ENCODE measurements around the gene SERPINE2.
A peak's percentile ranks its signal among the peaks of the same experiment; 100 is the strongest.
"Not testable (repeated sequence)": the region's sequence is repeated elsewhere in the genome, so short reads cannot be mapped to it uniquely, and the experiment has no call there.

Gene SERPINE2

DNA sequence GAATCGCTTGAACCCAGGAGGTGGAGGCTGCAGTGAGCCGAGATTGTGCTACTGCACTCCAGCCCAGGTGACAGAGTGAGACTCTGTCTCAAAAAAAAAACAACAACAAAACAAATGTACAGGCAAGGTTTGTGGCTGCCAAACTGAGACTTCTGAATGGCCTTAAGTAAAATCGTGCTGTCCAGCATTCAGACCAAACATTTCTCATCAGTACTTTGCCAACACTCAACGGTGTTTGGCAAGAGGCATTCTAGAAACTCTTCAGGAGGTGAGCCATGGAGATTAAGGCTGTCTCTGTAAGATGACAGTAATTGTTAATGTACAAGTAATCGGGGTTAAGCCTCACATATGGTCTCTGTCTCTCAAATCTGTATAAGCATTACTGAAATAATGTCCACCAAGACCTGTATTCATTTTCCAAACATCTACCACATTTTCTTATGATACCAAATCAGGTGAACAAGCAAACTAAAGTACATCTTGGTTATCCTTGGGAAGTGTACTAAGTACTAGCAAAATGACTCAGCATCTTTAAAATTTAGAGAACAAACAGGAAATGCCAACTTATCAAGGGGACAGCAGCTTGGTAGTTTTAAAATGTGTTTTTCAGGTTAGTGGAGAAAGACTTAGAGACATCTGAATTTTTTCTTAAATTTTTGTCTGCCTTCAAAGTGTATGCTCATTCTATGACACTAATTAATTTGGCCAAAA is 29.3 kb downstream of the SERPINE2 start:
- no peak for DNase-seq

- DNase-seq: no peak
Observed at GRCh38 chr2:224008702-224009261, 30.3 kb downstream of the SERPINE2 start.

DNA sequence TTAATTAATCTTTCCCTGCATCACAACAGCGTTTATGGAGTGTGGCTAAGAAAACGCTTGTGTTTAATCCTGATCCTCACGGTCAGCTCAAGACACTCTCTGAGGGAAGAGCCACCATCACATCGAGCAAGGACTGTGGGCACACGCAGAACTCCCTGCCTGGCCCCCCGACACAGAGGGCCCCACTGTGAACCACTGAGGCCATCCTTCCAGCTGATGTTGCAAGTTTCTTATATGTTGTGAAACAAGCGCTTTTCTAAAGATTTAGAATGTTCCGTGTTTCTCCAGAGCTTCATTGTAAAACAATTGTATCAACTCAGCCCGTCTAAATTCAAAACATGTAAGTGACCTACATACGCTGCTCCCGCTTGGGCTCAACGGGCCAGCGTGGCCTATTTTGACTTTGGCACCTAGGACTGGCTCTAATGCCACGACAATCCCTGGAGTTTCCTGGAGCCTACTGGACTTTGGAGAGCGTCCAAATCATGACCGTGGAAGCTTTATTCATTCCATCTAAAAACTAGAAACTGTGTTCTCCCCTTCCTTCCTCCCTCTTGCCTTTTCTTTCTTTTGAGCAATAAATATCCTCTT is 34.9 kb downstream of the SERPINE2 start:
- DNase-seq: no peak

DNA sequence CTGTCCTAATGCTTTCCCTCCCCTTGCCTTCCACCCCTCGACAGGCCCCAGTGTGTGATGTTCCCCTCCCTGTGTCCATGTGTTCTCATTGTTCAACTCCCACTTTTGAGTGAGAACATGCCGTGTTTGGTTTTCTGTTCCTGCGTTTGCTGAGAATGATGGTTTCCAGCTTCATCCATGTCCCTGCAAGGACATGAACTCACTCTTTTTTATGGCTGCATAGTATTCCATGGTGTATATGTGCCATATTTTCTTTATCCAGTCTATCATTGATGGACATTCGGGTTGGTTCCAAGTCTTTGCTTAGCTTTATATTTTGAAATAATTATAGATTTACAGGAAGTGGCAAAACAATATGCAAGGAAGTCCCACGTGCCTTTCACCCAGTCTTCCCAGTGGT is 38.4 kb downstream of the SERPINE2 start:
- DNase-seq: not testable (repeated sequence)

DNA sequence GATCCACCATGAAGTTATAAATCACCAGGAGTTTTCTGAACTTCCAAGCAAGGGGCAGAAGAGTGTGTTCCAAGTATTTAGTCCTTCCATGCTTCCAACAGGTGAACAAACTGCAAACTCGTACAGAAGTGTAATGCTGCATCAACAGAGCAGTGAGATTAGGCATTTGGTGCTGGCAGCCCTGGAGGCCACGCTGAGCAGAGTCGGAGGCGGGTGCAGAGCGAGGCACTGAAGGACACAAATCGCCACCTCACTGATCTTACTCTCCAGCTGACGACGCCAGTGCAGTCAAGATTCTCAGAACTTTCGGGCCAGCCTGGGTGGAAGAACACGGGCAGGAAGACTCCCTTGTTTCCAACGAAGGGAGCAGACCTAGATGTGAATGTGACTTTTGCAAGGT is 39.2 kb downstream of the SERPINE2 start:
- DNase-seq: no peak

- no peak for DNase-seq
Observed at GRCh38 chr2:223998948-223999347, 40.1 kb downstream of the SERPINE2 start.

DNA sequence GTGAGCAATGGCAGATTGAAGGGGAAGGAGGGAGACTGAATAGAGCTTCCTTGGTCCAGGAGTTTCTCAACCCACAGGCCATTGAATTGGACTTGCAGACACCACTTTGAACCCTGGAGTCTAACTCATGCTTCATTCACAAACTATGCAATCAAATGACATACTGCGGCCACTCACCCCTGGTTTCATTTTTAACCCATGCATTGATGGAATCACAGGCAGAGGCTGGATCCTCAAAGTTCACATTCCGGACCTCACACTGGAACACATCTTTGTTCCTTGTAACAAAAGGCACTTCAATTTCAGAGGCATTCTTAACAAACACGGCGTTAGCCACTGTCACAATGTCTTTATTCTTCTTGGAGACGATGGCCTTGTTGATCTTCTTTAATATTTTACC is 41.1 kb downstream of the SERPINE2 start:
- no peak for DNase-seq

DNA sequence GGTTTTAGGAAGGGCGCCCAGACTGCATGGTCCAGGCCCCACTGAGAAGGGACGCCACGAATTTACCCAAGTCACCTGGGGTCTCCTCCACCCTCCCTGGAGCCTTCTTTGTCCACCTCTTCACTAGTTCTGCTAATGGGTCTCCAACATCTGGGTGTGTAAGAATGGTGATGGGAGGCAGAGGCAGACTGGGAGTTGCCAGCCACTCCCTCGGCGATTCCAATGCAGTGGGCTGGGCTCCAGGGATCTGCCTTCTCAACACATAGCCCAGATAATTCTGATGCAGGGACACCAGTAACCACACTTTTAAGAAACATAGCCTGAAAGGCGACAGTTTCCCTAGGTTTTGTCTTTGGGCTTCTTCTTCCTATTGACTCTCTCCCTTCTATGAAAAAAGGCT is 42.7 kb downstream of the SERPINE2 start:
- no peak for DNase-seq

- DNase-seq: no peak
Observed at GRCh38 chr2:223995569-223995968, 43.5 kb downstream of the SERPINE2 start.

DNA sequence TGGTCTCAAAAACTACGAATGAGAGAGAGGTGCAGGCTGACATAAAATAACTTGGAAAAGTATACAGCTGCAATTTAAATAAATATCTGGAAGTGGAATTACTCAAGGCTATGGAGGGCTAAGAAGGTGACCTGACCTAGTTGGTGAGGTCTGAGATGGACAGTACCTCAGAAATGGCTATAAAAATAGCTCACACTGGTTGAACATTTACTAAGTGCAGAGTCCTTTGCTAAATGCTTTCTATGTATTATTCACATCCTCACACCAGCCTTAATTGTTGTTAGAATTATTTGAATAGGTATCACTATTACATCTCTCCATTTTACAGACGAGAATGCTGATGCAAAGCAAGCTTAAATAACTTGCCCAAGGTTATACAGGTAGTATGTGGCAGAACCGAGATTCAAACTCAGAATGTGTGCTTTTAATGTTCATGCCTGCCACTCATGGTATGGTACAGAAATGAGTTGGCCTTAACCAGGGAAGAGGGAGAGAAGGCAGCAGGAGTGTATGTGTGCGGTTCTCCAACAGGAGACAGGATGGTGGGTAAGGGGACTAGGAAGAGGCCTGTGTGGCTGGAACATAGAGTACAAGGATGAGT is 44.4 kb downstream of the SERPINE2 start:
- DNase-seq: no peak

DNA sequence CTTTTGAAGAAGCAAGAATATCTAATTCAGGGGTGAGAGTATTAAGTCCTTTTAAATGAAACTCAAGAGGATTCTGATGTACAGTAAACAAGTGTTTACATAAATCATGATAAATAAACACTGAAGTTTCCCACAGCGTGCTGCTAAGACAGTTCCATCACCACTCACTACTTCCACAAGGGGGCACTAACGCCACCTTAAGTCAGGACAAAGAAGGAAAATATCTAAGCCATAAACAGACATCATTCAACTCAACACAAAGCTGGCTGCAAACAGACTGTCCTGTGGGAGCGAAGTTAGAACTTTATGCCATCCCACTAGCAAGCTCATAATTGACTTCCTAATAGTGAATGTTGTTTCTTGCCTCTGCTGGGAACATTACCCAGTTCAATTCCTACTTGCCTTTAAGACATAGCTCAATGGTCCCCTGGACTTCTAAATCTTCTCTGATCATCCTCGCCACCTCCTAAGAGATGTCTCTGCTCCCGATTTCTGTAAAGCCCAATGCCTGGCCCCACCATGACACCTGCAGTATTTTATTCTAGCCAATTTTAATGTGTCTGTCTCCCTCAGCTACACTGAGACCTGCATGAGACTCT is 45.4 kb downstream of the SERPINE2 start:
- peak; percentile 25 for DNase-seq

- no peak for DNase-seq
Observed at GRCh38 chr2:223991611-223992010, 47.5 kb downstream of the SERPINE2 start.

DNA sequence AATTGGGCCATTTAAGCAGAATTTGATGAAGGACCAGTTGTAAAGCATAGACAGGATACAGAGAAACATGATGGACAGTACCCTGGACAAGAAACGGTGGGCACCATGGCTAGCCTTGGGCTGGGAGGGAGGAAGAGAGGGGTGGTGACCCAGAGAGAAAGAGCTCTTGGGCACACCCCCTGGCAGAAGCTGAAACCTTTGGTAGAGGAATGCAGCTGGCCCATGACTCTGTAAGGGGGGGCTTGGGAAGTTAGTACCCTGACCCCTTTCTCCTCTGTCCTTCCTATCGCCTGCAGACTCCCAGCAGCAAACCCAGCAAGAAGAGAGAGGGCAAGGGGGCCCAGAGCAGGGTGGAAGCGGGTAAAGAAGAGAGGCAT is 49.2 kb downstream of the SERPINE2 start:
- DNase-seq: no peak

- no peak for DNase-seq
Observed at GRCh38 chr2:223989206-223989855, 49.8 kb downstream of the SERPINE2 start.

- DNase-seq: no peak
Observed at GRCh38 chr2:223981241-223981640, 57.8 kb downstream of the SERPINE2 start.

DNA sequence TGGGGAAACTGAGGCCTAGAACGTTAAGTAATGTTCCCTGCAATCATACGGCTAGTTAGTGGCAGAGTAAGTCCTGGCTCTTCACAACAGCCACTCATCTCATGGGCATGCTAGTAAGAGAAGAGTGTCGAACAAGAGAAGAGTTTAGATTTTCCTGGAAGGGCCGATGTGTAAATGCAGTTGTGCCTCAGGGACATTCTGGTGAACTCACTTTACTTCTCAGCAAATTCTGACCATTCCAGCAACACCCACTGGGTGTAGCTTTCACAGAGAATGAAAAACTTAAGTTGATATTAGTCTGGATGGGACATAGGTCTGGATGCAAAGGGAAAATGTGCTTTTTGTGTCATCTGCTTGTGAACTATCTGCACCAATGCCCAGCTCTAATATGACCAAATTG is 58.3 kb downstream of the SERPINE2 start:
- DNase-seq: no peak

- no peak for DNase-seq
Observed at GRCh38 chr2:223980397-223980735, 58.7 kb downstream of the SERPINE2 start.

- no peak for DNase-seq
Observed at GRCh38 chr2:223979730-223980396, 59.2 kb downstream of the SERPINE2 start.

DNA sequence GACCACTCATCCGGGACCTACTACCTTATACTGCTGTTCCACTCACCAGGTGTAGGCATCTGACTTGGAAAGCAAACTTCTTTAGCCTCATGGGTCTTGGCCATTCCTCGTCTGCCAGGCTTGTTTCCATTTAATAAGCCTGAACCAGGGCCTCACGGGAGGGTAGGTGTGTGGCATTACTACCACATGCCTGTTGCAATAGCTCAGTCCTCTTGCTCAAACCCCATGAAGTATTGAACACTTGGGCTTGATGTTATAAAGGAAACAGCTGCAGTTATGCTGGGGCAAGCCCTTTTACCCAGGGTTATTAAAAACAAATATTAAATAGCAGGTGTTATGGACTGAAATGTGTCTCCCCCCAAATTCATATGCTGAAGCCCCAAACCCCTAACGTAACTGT is 60.6 kb downstream of the SERPINE2 start:
- DNase-seq: no peak

DNA sequence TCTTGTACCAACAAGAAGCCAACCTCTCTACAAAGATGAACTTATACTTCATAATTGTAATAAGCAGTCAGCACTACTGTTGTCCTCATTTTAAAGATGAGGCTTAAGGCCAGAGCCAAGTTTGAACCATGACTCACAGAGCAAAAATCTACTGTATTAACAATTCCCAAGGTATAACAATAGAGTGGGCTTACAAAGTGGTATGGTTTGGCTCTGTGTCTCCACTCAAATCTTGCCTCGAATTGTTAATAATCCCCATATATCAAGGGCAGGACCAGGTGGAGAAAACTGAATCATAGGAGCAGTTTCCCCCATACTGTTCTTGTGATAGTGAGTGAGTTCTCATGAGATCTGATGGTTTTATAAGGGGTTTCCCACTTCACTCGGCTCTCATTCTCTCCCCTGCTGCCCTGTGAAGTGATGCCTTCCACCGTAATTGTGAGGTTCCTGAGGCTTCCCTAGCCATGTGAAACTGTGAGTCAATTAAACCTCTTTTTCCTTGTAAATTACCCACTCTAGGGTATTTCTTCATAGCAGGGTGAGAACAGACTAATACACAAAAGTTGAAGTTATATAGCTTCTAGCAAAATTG is 62.4 kb downstream of the SERPINE2 start:
- DNase-seq: no peak

DNA sequence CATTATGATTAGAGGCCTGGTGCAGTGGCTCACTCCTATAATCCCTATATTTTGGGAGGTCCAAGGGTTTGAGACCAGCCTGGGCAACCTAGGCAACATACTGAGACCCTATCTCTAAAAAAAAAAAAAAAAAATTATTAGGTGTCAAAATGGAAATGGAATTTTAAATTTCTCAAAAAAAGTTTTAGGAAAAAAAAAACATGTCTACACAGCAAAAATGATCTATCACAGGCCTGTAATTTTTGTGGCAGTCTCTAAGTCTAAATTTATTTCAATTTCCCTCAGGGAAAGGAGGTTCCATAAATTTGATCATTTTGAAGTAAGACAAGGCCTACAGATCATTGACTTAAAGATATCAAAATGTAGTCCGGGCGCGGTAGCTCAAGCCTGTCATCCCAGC is 65.5 kb downstream of the SERPINE2 start:
- DNase-seq: no peak

- DNase-seq: no peak
Observed at GRCh38 chr2:223972656-223973102, 66.4 kb downstream of the SERPINE2 start.

Measured in NCI-H2107 (cell line).